Progenitor cell of endocrine pancreas (in vitro differentiated cells): Measurements from ENCODE around the gene SFTPA1. TPM values are rescaled to one million over a fixed set of nuclear protein-coding genes. Genes with fewer than 3 reads are reported as not detected.
"Not testable (repeated sequence)": the region's sequence is repeated elsewhere in the genome, so short reads cannot be mapped to it uniquely, and the experiment has no call there.

ENCODE experiments used
- DNase-seq: peaks from one replicate; pipeline ENCODE4 v3.0.0; 2021; ENCODE audit warnings: low spot score; ENCODE audit not compliant: unreplicated experiment
- H3K27ac Mint-ChIP-seq: 2 replicates; pipeline ENCODE4 v1.8.0; 2021; ENCODE audit warnings: mild to moderate bottlenecking, moderate library complexity, mixed read lengths
- H3K27me3 Mint-ChIP-seq: 2 replicates; pipeline ENCODE4 v1.8.0; 2021; ENCODE audit warnings: mixed read lengths
- H3K36me3 Mint-ChIP-seq: 2 replicates; pipeline ENCODE4 v1.8.0; 2022; ENCODE audit warnings: mixed read lengths; ENCODE audit not compliant: insufficient read depth
- H3K4me1 Mint-ChIP-seq: 2 replicates; pipeline ENCODE4 v1.8.0; 2021; ENCODE audit warnings: low read depth, mixed read lengths
- H3K4me3 Mint-ChIP-seq: 2 replicates; pipeline ENCODE4 v1.8.0; 2021; ENCODE audit warnings: low read depth, mild to moderate bottlenecking, moderate library complexity, mixed read lengths
- H3K9me3 Mint-ChIP-seq: 2 replicates; pipeline ENCODE4 v1.8.0; 2021; ENCODE audit warnings: low read depth, mixed read lengths
- CTCF ChIP-seq: fragments of 200-600 bp; sonication (generic); IDR thresholded peaks from one replicate; pipeline ENCODE4 v1.5.0; 2021; ENCODE audit warnings: antibody characterized with exemption, mild to moderate bottlenecking; ENCODE audit not compliant: unreplicated experiment
- total RNA-seq: library from RNA; stranded (reverse); gene quantifications from 2 replicates; pipeline ENCODE4 v1.2.1, GENCODE V29; 2021

SFTPA1 gene
- total RNA-seq, 1 donor from 2014 or later = not detected

GRCh38 chr10:79602953-79603352 lies 7.8 kb upstream of the SFTPA1 start:
- Mint-ChIP-seq H3K27ac (no peak overlapping the region), H3K4me3 (no peak overlapping the region), H3K4me1 (no peaks in the 10 kb centered on the region), H3K27me3 (peaks cover 39% of the 10 kb centered on the region), H3K9me3 (peaks cover 12% of the 10 kb centered on the region), H3K36me3 (no peaks in the 10 kb centered on the region)
- DNase-seq = no peak
- TF ChIP-seq CTCF = no peak

GRCh38 chr10:79604294-79604693 lies 6.4 kb upstream of the SFTPA1 start:
- Mint-ChIP-seq H3K4me3 (no peak overlapping the region), H3K4me1 (no peaks in the 10 kb centered on the region), H3K27ac (no peak overlapping the region), H3K9me3 (peaks cover 5% of the 10 kb centered on the region), H3K27me3 (peaks cover 40% of the 10 kb centered on the region), H3K36me3 (no peaks in the 10 kb centered on the region)
- DNase-seq = no peak
- no peak for TF ChIP-seq CTCF

- H3K9me3 Mint-ChIP-seq = peaks cover 5% of the 10 kb centered on the region
- DNase-seq = no peak
- H3K36me3 Mint-ChIP-seq = no peaks in the 10 kb centered on the region
- H3K4me3 Mint-ChIP-seq = no peak overlapping the region
- no peak overlapping the region for H3K27ac Mint-ChIP-seq
- no peaks in the 10 kb centered on the region for H3K4me1 Mint-ChIP-seq
- no peak for TF ChIP-seq CTCF
- H3K27me3 Mint-ChIP-seq = peaks cover 44% of the 10 kb centered on the region
These were observed 5.4 kb upstream of the SFTPA1 start for GRCh38 chr10:79605308-79605707.

GRCh38 chr10:79608505-79609375 lies 2.0 kb upstream of the SFTPA1 start:
- no peak overlapping the region for H3K27ac Mint-ChIP-seq

GRCh38 chr10:79611193-79611976 lies 646 bp downstream of the SFTPA1 start:
- not testable (repeated sequence) for H3K27ac Mint-ChIP-seq, H3K4me1 Mint-ChIP-seq, H3K4me3 Mint-ChIP-seq, H3K36me3 Mint-ChIP-seq, H3K9me3 Mint-ChIP-seq, DNase-seq
- H3K27me3 Mint-ChIP-seq = peaks cover 34% of the 10 kb centered on the region

More at GRCh38 chr10:79608505-79609375, 2.0 kb upstream of the SFTPA1 start:
- DNase-seq = peak; percentile 37
- H3K9me3 Mint-ChIP-seq = no peaks in the 10 kb centered on the region
- no peak overlapping the region for H3K4me3 Mint-ChIP-seq
- H3K4me1 Mint-ChIP-seq = no peaks in the 10 kb centered on the region
- H3K36me3 Mint-ChIP-seq = no peaks in the 10 kb centered on the region
- TF ChIP-seq CTCF = peak; percentile 78
- H3K27me3 Mint-ChIP-seq = peaks cover 37% of the 10 kb centered on the region
